Measurements from ENCODE around the gene IQCH.
"Not testable (repeated sequence)": the region's sequence is repeated elsewhere in the genome, so short reads cannot be mapped to it uniquely, and the experiment has no call there.

Gene IQCH

DNA sequence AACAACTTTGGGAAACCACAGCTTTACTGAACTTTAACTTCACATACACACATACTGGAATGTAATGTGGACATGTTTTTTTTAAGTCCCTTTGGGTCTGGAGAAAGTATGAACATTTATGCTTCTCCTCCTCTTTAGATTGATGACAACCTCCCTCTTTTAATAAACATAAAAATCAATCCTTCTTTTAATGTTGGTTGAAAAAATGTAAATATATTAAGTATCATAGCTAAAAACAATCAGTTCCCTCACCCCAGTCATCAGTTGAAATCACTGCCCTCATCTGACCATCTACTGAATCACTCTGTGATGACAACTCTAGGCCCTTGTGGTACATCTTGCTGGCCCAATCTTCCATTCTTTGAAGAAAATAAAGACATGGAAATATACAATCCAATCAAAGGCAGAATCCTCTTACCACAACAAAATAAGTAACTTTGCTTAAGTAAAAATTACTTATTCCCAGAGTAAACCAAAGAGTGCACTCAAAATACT lies 6.5 kb upstream of the IQCH start:
- no peak for DNase-seq

DNA sequence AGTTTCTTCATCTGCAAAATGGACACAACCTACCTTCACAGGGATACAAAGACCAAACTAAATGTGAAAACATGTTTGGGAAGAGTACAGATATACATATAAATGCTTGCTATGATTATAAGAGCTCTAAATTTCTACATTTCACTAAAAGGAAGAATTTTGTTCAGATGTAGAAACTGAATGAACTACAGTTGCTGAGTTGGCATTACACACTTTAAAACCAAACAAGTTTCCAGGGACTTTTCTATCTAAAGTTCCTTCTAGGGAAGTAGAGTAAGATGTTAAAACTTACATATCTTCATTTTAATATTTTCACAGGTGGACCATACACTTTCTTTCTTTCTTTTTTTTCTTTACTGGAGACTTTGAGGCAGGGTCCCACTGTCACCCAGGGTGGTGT lies 4.8 kb upstream of the IQCH start:
- DNase-seq, result no peak

DNA sequence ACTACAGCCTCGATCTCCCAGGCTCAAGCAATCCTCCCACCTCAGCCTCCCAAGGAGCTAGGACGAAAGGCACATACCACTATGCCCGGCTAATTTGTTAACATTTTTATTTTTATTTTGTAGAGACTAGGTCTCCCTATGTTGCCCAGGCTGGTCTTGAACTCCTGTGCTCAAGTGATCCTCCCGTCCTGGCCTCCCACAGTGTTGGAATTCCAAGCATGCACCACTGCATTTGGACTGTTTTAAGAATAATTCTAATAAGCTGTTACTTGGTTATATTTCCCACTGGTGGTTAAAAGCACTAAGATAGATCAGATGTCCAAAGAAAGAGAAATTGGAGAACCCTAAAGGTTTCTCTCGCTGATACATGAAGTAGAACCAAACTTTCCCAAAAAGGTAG lies 3.3 kb upstream of the IQCH start:
- DNase-seq, result no peak

DNA sequence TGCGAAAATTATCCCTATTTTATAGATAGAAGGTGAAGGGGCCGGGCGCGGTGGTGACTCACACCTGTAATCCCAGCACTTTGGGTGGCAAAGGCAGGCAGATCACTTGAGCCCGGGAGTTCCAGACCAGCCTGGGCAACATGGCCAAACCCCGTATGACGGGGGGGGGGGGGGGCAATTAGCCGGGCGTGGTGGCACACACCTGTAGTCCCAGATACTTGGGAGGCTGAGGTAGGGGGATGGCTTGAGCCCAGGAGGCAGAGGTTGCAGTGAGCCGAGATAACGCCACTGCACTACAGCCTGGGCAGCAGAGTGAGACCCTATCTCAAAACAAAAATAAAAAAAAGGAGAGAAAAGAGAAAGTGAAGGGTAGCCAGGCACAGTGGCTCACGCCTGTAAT lies 1.5 kb upstream of the IQCH start:
- no peak for DNase-seq

DNA sequence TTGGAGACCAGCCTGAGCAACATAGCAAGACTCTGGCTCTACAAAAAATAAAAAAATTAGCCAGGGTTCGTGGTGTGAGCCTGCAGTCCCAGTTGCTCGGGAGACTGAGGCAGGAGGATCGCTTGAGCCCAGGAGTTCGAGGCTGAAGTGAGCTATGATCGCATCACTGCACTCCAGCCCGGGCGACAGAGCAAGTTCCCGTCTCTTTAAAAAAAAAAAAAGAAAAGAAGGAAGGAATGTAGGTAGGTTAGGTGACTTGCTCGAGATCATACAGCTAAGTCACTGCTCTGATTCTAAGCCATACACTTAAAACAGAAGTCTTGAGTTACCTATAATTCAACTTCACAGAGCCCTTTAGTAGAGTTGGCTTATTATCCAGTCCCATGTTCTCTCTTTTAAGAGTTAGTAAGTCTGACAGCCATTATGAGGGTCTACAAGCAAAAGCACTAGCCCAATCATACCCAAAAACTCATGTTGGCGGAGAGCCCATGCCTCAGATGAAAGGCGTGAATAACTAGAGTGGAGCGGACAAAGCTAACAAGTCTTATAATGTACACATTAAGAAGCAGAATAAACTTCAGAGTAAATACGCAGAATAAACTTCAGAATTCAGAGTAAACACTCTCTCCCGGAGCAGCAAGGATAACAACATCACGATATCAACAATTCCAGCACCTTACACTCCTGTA lies 893 bp upstream of the IQCH start:
- DNase-seq, result peak; percentile 29 to 34

DNA sequence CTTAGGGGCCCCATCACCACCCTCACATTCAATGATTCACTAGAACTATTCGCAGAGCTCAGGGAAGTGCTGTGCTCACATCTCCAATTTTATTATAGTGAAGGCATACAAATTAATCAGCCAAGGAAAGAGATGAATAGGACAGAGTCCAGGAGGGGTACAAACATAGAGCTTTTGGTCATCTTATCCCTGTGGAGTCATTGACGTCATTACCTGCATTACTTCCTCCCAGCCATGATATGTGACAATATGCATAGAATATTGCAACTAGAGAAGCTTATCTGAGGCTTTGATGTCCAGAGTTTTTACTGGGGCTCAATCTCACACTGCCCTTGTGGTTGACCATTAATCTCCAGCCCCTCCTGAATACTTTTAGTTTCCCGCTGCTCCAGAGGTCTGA lies 1.5 kb downstream of the IQCH start:
- no peak for DNase-seq

DNA sequence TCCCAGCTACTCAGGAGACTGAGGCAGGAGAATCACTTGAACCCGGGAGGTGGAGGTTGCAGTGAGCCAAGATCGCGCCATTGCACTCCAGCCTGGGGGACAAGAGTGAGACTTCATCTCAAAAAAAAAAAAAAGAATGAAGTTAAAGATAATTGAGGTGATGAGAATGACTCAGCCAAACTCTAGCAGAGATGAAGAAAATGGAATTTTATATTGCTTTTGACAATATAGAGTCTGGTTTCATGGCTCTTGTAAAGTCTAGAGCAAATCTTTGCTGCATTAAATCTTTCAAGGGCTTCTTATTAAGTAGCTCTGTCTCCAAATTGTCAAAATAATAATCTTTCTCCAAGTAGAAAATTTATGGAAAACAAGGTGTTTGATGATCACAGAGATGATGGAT lies 3.8 kb downstream of the IQCH start:
- not testable (repeated sequence) for DNase-seq

DNA sequence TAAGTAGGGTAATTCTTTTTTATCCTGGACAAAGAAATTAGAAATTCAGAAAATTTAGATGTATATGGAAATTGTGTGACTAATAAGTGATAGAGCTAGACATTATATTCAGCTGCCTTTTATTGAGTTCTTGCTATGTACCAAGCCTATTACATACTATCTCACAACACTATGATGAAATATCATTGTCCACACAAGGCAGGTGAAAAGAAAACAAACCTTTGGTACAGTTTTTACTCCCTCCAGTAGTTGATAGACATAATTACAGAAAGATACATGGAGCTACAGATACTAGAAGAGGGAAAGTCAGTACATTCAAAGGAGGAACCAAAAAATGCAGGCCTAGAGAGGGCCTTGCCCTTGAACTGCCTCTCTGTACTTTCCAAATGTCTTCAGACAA lies 4.8 kb downstream of the IQCH start:
- no peak for DNase-seq

DNA sequence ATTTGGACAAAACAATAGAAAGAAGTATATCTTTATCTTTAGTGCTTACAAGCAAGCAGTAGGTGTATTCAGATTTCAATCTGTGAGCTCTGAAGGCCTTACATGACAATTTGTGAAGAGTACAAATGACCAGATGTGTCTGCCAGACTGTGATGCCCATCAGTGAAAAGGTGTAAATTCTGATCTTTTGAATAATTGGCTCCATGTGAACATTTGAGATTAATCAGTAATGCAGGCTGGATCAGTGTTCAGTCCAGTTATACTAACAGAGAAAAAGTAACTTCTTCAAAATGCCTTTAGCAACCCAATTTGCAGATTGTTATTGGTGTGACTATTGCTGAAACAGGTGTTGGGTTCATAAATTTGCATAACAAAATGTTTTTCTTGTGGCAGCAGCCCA lies 5.2 kb downstream of the IQCH start:
- DNase-seq, result no peak

DNA sequence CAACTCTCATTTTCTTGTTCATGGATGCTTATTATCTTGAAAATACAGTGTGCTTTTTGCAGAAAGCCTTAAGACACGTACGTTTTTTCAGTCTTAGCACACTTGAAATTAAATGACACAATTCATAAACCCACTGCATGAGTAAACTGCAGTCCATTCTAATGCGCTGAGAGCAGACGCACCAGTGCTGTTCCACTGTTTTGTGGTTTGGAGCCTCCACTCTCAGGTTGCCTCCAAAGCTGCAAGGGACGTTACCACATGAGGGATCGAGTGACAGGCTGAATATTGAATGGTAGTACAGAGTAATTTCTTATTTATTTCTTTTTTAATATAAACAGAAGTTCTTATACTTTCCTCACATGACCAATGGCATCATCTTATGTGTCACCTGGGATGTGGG lies 12.3 kb downstream of the IQCH start:
- no peak for DNase-seq

DNA sequence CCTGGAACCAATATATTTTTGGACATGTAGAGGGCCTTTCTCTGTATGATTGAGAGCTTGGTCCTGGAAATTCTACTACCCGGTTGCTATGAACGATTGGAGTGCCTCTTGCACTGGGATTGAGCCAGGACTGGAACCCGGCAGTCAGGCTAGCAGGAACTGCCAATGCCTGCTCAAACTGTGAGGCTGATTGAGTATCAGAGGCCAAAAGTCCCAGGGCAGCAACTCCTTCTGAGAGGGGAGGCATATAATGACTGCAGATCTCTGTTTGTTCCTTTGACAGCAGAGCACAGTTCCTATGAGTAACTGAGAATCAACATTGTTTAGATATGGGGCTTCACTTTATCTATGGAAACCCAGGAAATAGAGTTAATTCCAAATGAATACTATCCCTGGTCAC lies 12.9 kb downstream of the IQCH start:
- no peak for DNase-seq

DNA sequence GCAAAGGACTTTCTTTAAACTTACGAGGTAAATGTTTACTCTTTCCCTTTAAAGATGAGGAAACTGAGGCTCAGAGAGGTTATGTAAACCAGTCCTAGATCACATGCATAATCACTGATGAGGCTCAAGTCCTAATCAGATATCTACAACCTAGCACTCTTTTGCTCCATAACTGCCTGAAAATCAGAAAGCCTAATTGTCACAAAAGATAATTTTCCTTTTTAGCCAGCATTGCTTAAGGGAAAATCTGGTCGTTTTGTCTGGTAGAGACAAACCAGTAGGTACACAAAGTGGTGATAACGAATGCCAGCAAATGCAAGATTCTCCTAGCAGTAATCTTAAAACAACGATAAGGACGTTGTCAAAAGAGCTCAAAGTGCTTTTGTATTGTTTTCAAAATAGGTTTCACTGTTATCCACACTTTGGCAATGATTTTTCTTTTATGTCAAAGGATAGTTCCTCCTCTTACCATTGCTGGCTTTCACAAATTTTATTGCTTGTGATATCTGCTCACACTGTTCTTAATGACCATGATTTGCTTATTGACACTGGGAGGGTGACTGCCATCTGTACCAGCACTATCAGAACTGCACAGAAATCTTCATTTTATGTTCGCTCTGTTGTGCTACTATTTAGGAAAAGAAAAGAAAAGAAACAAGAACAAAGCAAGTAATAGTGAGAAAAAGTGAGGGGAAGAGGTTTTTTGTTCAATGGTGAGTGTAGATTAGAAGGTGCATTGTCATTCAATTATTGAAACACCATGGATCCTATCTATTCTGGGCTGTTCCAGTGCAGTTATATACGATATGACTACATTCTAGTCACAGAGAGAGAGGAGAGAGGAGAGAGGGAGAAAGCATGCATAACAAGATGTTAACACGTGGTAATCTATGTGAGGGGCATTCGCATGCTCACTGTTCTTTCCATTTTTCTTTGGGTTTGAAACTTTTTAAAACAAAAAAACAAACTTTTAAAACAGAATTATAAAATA lies 13.7 kb downstream of the IQCH start:
- DNase-seq, result no peak

DNA sequence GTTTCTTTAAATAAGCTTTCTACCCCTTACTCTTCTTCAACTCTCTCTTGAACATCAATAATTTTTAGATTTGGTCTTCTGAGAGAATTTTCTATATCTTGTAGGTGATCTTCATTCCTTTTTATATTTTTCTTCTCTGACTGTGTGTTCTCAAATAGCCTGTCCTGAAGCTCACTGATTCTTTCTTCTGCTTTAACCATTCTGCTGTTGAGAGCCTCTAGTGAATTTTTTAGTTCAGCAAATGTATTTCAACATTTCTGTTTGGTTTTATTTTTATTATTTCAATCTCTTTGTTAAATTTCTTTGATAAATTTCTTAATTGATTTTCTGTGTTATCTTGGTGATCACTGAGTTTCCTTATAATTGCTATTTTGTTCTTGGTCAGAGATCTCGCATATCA lies 19.6 kb downstream of the IQCH start:
- no peak for DNase-seq

DNA sequence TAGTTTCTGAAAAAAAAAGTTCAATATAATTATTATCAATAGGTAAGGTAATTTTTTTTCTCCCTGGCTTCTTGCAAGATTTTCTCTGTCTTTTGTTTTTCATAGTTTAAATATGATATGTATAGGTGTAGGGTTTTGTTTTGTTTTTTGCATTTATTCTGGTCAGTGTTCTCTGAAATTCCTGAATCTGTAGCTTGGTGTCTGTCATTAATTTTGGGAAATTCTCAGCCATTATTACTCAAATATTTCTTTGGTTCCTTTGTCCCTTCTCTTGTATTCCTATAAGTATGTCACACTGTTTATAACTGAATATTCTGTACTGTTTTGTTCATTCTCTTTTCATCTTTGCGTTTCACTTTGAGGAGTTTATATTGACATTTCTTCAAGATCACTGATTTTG lies 22.1 kb downstream of the IQCH start:
- DNase-seq, result no peak

DNA sequence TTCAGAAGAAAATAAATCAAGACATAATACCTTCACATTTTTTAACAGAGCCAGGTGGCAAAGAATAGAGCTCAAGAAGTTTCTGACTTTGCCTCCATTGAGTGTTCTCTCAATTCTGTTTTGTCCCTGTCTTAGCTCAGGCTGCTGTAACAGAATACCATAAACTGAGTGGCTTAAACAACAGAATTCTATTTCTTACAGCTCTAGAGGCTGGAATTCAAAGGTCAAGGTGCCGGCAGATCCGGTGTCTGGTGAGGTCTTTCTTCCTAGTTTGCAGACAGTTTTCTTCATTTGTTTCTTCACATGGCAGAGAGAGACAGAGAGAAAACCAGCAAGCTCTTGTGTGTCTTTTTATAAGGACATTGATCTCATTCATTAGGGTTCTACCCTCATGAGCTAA lies 25.6 kb downstream of the IQCH start:
- no peak for DNase-seq

DNA sequence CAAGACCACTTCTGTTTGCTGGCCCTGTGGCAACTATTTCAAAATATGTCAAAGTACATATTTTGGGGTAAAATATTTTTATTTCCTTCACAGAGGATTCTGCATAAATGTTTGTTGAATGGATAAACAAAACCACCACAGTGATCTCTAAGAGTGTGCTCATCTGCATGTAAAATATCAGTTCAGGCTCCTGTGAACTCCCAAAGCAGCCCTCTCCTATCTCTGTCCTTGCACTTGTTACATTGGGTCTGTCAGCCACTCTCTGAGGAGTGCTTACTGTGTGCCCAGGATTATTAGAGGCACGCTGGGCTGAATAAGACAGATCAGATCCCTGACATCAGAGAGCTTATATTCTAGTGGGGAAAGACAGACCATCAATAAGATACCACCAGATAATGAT lies 27.1 kb downstream of the IQCH start:
- no peak for DNase-seq

DNA sequence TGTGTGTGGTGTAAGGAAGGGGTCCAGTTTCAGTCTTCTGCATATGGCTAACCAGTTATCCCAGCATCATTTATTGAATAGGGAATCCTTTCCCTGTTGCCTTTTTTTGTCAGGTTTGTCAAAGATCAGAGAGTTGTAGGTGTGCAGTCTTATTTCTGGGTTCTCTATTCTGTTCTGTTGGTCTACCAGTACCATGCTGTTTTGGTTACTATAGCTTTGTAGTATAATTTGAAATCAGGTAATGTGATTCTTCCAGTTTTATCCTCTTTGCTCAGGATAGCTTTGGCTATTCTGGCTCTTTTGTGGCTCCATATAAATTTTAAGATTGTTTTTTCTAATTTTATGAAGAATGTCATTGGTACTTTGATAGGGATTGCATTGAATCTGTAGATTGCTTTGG lies 31.0 kb downstream of the IQCH start:
- DNase-seq, result not testable (repeated sequence)

DNA sequence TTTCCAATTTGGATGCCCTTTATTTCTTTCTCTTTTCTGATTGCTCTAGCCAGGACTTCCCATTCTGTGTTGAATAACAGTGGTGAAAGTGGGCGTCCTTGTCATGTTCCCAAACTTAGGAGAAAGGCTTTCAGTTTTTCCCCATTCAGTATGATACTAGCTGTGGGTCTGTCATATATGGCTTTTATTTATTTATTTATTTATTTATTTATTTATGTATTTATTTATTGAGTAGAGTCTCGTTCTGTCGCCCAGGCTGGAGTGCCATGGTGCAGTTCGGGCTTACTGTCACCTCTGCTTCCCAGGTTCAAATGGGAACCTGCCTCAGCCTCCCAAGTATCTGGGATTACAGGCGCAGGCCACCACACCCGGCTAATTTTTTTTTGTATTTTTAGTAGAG lies 31.8 kb downstream of the IQCH start:
- DNase-seq, result not testable (repeated sequence)

DNA sequence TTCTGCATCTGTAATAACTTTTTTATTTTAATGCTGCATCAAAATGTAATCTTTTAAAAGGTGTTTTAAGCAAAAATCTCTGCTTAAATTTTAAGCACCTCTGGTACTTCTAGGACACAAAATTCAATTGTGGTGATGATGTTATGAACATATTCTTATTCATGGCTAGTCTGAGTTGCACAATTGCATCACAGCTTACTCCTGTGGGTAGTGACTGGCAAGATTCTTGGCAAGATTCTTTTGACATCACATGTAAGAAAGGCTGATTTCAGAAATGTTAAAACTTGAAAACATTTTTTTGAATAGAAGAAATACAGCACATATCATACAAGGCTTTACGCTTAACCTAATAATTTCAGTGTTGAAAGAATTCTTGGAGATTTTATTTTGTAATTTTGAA lies 35.7 kb downstream of the IQCH start:
- no peak for DNase-seq

DNA sequence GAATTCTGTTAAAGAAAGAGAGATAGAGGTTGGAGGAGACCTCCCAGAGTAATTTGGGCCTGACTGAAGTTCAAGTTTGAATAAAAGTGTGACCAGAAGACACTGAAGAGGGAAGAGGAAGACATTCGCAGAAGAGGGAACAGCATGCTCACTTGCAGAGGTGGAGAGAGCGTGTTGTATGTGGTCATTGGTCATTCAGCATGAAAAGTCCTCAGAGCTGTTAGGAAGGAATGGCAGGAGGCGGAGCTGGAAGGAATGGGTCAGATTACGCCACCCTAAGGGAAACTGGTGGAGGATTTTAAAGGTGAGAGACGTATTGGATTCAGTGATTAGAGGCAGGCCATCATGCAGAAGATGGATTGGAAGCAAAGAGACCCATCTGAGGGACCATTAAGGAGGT lies 41.6 kb downstream of the IQCH start:
- DNase-seq, result no peak

DNA sequence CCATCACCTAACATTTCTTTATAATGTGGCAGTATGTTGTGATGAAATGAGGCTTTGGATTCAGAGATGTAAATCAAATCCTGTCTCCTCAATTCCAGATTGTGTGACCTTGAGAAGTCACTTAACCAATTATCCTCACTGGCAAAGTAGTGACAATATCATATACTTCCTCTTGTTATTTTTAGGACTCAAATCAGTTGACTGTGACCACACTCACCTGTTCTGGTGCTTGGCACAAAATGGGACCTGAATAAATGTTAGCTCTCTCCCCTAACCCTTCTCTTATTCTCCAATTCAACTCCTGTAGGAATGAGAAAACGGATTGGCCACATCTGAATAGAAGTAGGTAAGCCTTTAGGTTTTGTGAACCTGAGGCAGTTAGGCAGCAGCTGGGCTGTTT lies 42.1 kb downstream of the IQCH start:
- DNase-seq, result no peak

DNA sequence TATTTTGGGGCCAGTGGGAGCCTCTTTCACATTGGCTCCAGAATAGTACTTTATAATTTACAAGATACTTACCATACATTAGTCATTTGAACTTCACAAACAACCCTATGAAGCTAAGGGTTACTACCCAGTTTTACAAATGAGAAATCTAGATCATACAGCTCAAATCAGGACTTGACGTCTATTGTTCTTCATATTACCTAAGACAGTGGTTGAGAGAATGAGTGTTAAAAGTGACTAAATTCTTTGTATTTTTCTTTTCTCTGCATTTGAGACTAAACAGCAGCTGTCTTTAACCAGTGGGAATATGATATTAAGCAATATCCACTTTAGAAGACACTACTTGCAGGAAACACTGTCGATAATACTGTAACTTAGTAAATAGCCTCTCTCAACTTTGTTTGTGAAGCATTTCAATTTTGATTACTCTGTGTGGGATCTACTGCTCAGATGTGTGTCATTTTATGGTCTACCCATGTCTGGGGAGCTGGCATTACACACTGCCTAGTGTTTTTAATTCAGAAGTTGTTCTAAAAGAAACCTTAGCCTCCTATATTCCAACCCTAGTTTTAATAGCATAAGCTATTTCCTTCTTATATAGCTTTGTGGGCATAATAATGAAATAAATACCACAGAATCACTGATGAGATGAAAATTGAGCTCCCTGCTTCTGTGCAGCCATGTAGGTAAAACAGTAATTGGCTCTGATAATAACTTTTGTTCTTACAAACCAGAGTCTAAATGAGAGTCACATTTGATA lies 45.9 kb downstream of the IQCH start:
- DNase-seq, result no peak
